NCI-H748 (cell line): ENCODE measurements around the gene ARAP2.
A peak's percentile ranks its signal among the peaks of the same experiment; 100 is the strongest.
"Not testable (repeated sequence)": the region's sequence is repeated elsewhere in the genome, so short reads cannot be mapped to it uniquely, and the experiment has no call there.

Source experiments
- DNase-seq: peaks from one replicate; lab custom pipeline; 2025; ENCODE audit not compliant: unreplicated experiment; lab: John Stamatoyannopoulos, UW

ARAP2 gene

GRCh38 chr4:36189511-36190226 is 54.6 kb downstream of the ARAP2 start:
- DNase-seq = no peak

GRCh38 chr4:36187723-36188333 is 56.5 kb downstream of the ARAP2 start:
- peak; percentile 51 for DNase-seq

- no peak for DNase-seq
Measured at GRCh38 chr4:36183665-36184393, 60.5 kb downstream of the ARAP2 start.

GRCh38 chr4:36183232-36183631 is 61.1 kb downstream of the ARAP2 start:
- no peak for DNase-seq

GRCh38 chr4:36182315-36182714 is 62.0 kb downstream of the ARAP2 start:
- not testable (repeated sequence) for DNase-seq

- DNase-seq = no peak
Measured at GRCh38 chr4:36180206-36180605, 64.1 kb downstream of the ARAP2 start.

- DNase-seq = no peak
Measured at GRCh38 chr4:36178484-36178883, 65.8 kb downstream of the ARAP2 start.

- DNase-seq = no peak
Measured at GRCh38 chr4:36177946-36178345, 66.4 kb downstream of the ARAP2 start.

- no peak for DNase-seq
Measured at GRCh38 chr4:36174570-36174969, 69.7 kb downstream of the ARAP2 start.

GRCh38 chr4:36173905-36174304 is 70.4 kb downstream of the ARAP2 start:
- no peak for DNase-seq

- no peak for DNase-seq
Measured at GRCh38 chr4:36172656-36173055, 71.7 kb downstream of the ARAP2 start.

GRCh38 chr4:36168127-36168878 is 76.0 kb downstream of the ARAP2 start:
- no peak for DNase-seq

GRCh38 chr4:36165631-36166005 is 78.7 kb downstream of the ARAP2 start:
- DNase-seq = no peak

GRCh38 chr4:36164900-36165630 is 79.2 kb downstream of the ARAP2 start:
- no peak for DNase-seq

GRCh38 chr4:36163198-36163597 is 81.1 kb downstream of the ARAP2 start:
- DNase-seq = no peak

- peak; percentile 1 for DNase-seq
Measured at GRCh38 chr4:36159208-36159607, 85.1 kb downstream of the ARAP2 start.

GRCh38 chr4:36152735-36153134 is 91.6 kb downstream of the ARAP2 start:
- peak; percentile 82 for DNase-seq

GRCh38 chr4:36142504-36142903 is 101.8 kb downstream of the ARAP2 start:
- DNase-seq = no peak

GRCh38 chr4:36141186-36141585 is 103.1 kb downstream of the ARAP2 start:
- DNase-seq = no peak

GRCh38 chr4:36140421-36140820 is 103.9 kb downstream of the ARAP2 start:
- peak; percentile 75 for DNase-seq

- DNase-seq = no peak
Measured at GRCh38 chr4:36138220-36138619, 106.1 kb downstream of the ARAP2 start.
